HepG2 (cell line): ENCODE measurements around the gene TFCP2L1. TPM values are rescaled to one million over a fixed set of nuclear protein-coding genes. Genes with fewer than 3 reads are reported as not detected.

Experiments
- ATAC-seq: fragments of 200-7000 bp; cut with Tn5 transposase; 3 replicates; pipeline ENCODE4 v1.9.1; 2020; ENCODE audit warnings: mild to moderate bottlenecking, moderate library complexity
- BruUV-seq: library from RNA; stranded (reverse); fragments of 400-500 nt; replicated peaks from 2 replicates; lab custom pipeline; 2021; lab: Mats Ljungman, UMichigan
- CTCF ChIA-PET: fragments of 300-600 bp; formaldehyde crosslinking; extraction: SDS; loops from one replicate; lab custom pipeline; 2021; ENCODE audit warnings: low total read pairs, inconsistent platforms, low intra/inter-chr PET ratio; lab: Yijun Ruan, JAX
- POLR2A ChIA-PET: fragments of 350-600 bp; sonication (Branson Sonifier 250); formaldehyde crosslinking; loops from one replicate; lab custom pipeline; 2020; ENCODE audit warnings: antibody characterized with exemption, inconsistent platforms; lab: Yijun Ruan, JAX
- DNase-seq: peaks from one replicate; pipeline ENCODE4 v3.0.0-alpha.2; 2015; ENCODE audit warnings: low spot score
- FAIRE-seq: peaks from 3 replicates; lab custom pipeline; 2011; peaks lifted over from hg19 to GRCh38; lab: Jason Lieb, UNC
- H2AFZ ChIP-seq: one replicate; pipeline ENCODE4 v1.6.1; 2011; ENCODE audit warnings: low read length, inconsistent platforms
- H3K27ac ChIP-seq: fragments of 300-600 bp; 3 replicates; pipeline ENCODE4 v1.8.0; 2011; ENCODE audit warnings: mixed run types, mild to moderate bottlenecking, mixed read lengths, low read length, inconsistent platforms; ENCODE audit not compliant: insufficient read depth; ENCODE audit errors: extremely low read length
- H3K27me3 ChIP-seq, 2 experiments: fragments of 200-600 bp in 1 of 2; 2 replicates in 1 of 2; 3 replicates in 1 of 2; pipeline versions ENCODE4 v1.6.0 to v1.8.0; 2011; ENCODE audit warnings: low read length in 2 of 2, mild to moderate bottlenecking in 2 of 2, moderate library complexity in 2 of 2, inconsistent platforms in 1 of 2; ENCODE audit not compliant: insufficient read depth in 2 of 2, control insufficient read depth in 1 of 2
- H3K36me3 ChIP-seq, 2 experiments: fragments of 200-600 bp in 1 of 2; replicated peaks in 1 of 2; 2 replicates in 1 of 2; 3 replicates in 1 of 2; pipeline versions ENCODE4 v1.5.1 to v1.8.0; 2011; ENCODE audit warnings: low read length in 2 of 2, inconsistent platforms in 1 of 2; ENCODE audit not compliant: insufficient read depth in 2 of 2, control insufficient read depth in 1 of 2
- H3K4me1 ChIP-seq: 2 replicates; pipeline ENCODE4 v1.5.1; 2012; ENCODE audit warnings: low read length, inconsistent platforms; ENCODE audit not compliant: insufficient read depth
- H3K4me2 ChIP-seq: 2 replicates; pipeline ENCODE4 v1.6.0; 2011; ENCODE audit warnings: low read depth, low read length, inconsistent platforms
- H3K4me3 ChIP-seq, 3 experiments: fragments of 200-600 bp in 1 of 3; sonication (generic), shearing (Covaris generic) in 1 of 3; replicated peaks in 1 of 3; 2 replicates each; pipeline ENCODE4 v1.5.1; 2011 to 2016; ENCODE audit warnings: low read length in 3 of 3, inconsistent platforms in 2 of 3, low read depth in 2 of 3, mild to moderate bottlenecking in 2 of 3, control low read depth in 1 of 3, mixed read lengths in 1 of 3; ENCODE audit not compliant: insufficient read depth in 1 of 3
- H3K79me2 ChIP-seq: one replicate; pipeline ENCODE4 v1.6.1; 2011; ENCODE audit warnings: low read length, inconsistent platforms; ENCODE audit not compliant: insufficient read depth
- H3K9ac ChIP-seq: 2 replicates; pipeline ENCODE4 v1.6.0; 2011; ENCODE audit warnings: mild to moderate bottlenecking, low read depth, low read length, inconsistent platforms; ENCODE audit not compliant: insufficient read depth
- H3K9me3 ChIP-seq: 2 replicates; pipeline ENCODE4 v1.5.1; 2012; ENCODE audit warnings: mild to moderate bottlenecking, low read length
- H4K20me1 ChIP-seq: 2 replicates; pipeline ENCODE4 v1.6.0; 2011; ENCODE audit warnings: inconsistent platforms, mild to moderate bottlenecking, low read length, moderate library complexity; ENCODE audit not compliant: insufficient read depth
- AGO1 ChIP-seq: fragments of 200-400 bp; formaldehyde crosslinking; IDR thresholded peaks from 2 replicates; pipeline ENCODE4 v1.6.1; 2017; ENCODE audit warnings: mild to moderate bottlenecking, low read depth, low read length, moderate library complexity; ENCODE audit not compliant: poor library complexity, severe bottlenecking
- DR1 ChIP-seq: sonication (generic); formaldehyde crosslinking; IDR thresholded peaks from 2 replicates; pipeline ENCODE4 v1.8.0; 2021; ENCODE audit warnings: mild to moderate bottlenecking, missing genetic modification reagents, inconsistent platforms
- ELF1 ChIP-seq: sonication (generic); formaldehyde crosslinking; IDR thresholded peaks from 2 replicates; pipeline ENCODE4 v1.4.0; 2020; ENCODE audit warnings: missing genetic modification reagents
- HINFP ChIP-seq: sonication (generic); formaldehyde crosslinking; IDR thresholded peaks from 2 replicates; pipeline ENCODE4 v1.4.0; 2020; ENCODE audit warnings: low read depth, mild to moderate bottlenecking, missing genetic modification reagents
- IRF9 ChIP-seq: sonication (generic); formaldehyde crosslinking; IDR thresholded peaks from 2 replicates; pipeline ENCODE4 v1.8.0; 2022; ENCODE audit warnings: missing genetic modification reagents, mild to moderate bottlenecking, borderline replicate concordance
- JUN ChIP-seq: sonication (generic); formaldehyde crosslinking; IDR thresholded peaks from 2 replicates; pipeline ENCODE4 v1.4.0; 2020; ENCODE audit warnings: mild to moderate bottlenecking, missing genetic modification reagents
- KMT2A ChIP-seq: sonication (generic); formaldehyde crosslinking; IDR thresholded peaks from 2 replicates; pipeline ENCODE4 v1.4.0; 2020; ENCODE audit warnings: missing genetic modification reagents
- NCOR1 ChIP-seq: fragments of 200-600 bp; sonication (generic); IDR thresholded peaks from 2 replicates; pipeline ENCODE4 v1.7.0; 2017; ENCODE audit warnings: antibody characterized with exemption, low read length, borderline replicate concordance
- NONO ChIP-seq, 2 experiments: fragments of 450-650 bp in 1 of 2; sonication (generic) in 1 of 2; formaldehyde crosslinking in 1 of 2; IDR thresholded peaks in 1 of 2; conservative IDR thresholded peaks in 1 of 2; 2 replicates each; pipeline versions ENCODE4 v1.6.1 to v1.8.0; 2017 to 2022; ENCODE audit warnings: mild to moderate bottlenecking in 1 of 2, missing genetic modification reagents in 1 of 2, moderate library complexity in 1 of 2
- PREB ChIP-seq: sonication (generic); formaldehyde crosslinking; IDR thresholded peaks from 2 replicates; pipeline ENCODE4 v1.4.0; 2020; ENCODE audit warnings: missing genetic modification reagents
- TP53 ChIP-seq: sonication (generic); formaldehyde crosslinking; conservative IDR thresholded peaks from 2 replicates; pipeline ENCODE4 v1.4.0; 2020; ENCODE audit warnings: missing genetic modification reagents
- ZNF292 ChIP-seq: sonication (generic); formaldehyde crosslinking; IDR thresholded peaks from 2 replicates; pipeline ENCODE4 v1.8.1; 2022; ENCODE audit warnings: mild to moderate bottlenecking, low read depth, missing genetic modification reagents, borderline replicate concordance
- ZNF788 ChIP-seq: sonication (generic); formaldehyde crosslinking; IDR thresholded peaks from 2 replicates; pipeline ENCODE4 v1.5.0; 2020; ENCODE audit warnings: mild to moderate bottlenecking, missing genetic modification reagents, borderline replicate concordance
- WGBS: methylation state at CpG from one replicate; pipeline ENCODE4 v1.1.6; 2017; ENCODE audit warnings: low lambda C conversion rate; 5-methylcytosine and 5-hydroxymethylcytosine counted together
- in situ Hi-C: cut with HindIII; loops from 2 replicates; pipeline ENCODE4 v1.10.0; 2017; ENCODE audit warnings: low pct_unique_long_range_greater_than_20kb; ENCODE audit not compliant: extremely low pct_ligation_motif_present
- intact Hi-C: fragments of 100-400 bp; cut with micrococcal nuclease; formaldehyde crosslinking; loops from one replicate; pipeline ENCODE4 v1.10.0; 2022; ENCODE audit not compliant: unreplicated experiment
- polyA plus RNA-seq, 8 experiments: library from polyadenylated mRNA; depleted of rRNA in 3 of 8; stranded (reverse) in 7 of 8; unstranded in 1 of 8; fragments of >200 nt; fragmentation: Illumina TruSeq in 4 of 8; extraction: Trizol in 4 of 8; gene quantifications; 2 replicates each; pipeline versions ENCODE4 v1.2.1 to v1.2.3, GENCODE V29; 2011 to 2016; ENCODE audit warnings: low read depth in 4 of 8, missing spikeins in 1 of 8, mixed read lengths in 1 of 8; ENCODE audit not compliant: insufficient read depth in 1 of 8
- total RNA-seq, 5 experiments: library from RNA; depleted of rRNA; stranded (reverse); fragments of >200 nt; fragmentation: Illumina TruSeq; extraction: Trizol; gene quantifications; 2 replicates each; pipeline ENCODE4 v1.2.3, GENCODE V29; 2016; ENCODE audit warnings: low read depth in 1 of 5
- TF ChIP-seq, protein P1 (sequence below): sonication (generic); formaldehyde crosslinking; conservative IDR thresholded peaks from 2 replicates; pipeline ENCODE4 v1.4.0; 2020; ENCODE audit warnings: missing genetic modification reagents
- TF ChIP-seq, protein P2 (sequence below): sonication (generic); formaldehyde crosslinking; IDR thresholded peaks from 2 replicates; pipeline ENCODE4 v1.9.0; 2021; ENCODE audit warnings: missing genetic modification reagents, mild to moderate bottlenecking, borderline replicate concordance

Gene TFCP2L1
- total and polyA plus RNA-seq, 2 of the 13 experiments (the other 11 are each of a cell fraction or from before 2014, with no cell fraction given) = under 0.01 TPM; not detected in 1

DNA sequence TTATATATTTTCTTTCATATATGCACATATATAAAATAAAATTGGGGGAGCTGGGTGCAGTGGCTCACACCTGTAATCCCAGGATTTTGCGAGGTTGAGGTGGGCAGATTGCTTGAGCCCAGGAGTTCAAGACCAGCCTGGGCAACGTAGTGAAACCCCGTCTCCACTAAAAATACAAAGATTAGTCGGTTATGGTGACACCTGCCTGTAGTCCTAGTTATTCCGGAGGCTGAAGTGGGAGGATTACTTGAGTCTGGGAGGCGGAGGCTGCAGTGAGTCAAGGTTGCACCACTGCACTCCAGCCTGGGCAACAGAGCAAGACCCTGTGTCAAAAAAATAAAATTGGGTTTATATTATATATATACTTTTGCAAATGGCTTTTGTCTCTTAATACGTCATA, 39.6 kb upstream of the TFCP2L1 start:
- ChIA-PET POLR2A (no interaction called here), CTCF (no interaction called here)
- in situ Hi-C loops = loop anchor here (10.0 kb wide), 3 partner anchors 200 to 630 kb away; no protein-coding TSS in a partner anchor
- TF ChIP-seq ELF1 (no peak), NONO (IDR thresholded peaks at IDR 0.05) (no peak), NONO (CRISPR knock-in tag; conservative IDR thresholded peaks at IDR 0.05) (no peak), ZNF788 (CRISPR knock-in tag) (no peak), PREB (CRISPR knock-in tag) (no peak), HINFP (CRISPR knock-in tag) (no peak), NCOR1 (no peak), KMT2A (CRISPR knock-in tag) (no peak), ZNF292 (no peak), AGO1 (no peak), DR1 (no peak), IRF9 (CRISPR knock-in tag) (no peak), JUN (CRISPR knock-in tag) (no peak), TP53 (no peak)
- TF ChIP-seq, protein P1, sequence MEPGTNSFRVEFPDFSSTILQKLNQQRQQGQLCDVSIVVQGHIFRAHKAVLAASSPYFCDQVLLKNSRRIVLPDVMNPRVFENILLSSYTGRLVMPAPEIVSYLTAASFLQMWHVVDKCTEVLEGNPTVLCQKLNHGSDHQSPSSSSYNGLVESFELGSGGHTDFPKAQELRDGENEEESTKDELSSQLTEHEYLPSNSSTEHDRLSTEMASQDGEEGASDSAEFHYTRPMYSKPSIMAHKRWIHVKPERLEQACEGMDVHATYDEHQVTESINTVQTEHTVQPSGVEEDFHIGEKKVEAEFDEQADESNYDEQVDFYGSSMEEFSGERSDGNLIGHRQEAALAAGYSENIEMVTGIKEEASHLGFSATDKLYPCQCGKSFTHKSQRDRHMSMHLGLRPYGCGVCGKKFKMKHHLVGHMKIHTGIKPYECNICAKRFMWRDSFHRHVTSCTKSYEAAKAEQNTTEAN = no peak
- TF ChIP-seq, protein P2, sequence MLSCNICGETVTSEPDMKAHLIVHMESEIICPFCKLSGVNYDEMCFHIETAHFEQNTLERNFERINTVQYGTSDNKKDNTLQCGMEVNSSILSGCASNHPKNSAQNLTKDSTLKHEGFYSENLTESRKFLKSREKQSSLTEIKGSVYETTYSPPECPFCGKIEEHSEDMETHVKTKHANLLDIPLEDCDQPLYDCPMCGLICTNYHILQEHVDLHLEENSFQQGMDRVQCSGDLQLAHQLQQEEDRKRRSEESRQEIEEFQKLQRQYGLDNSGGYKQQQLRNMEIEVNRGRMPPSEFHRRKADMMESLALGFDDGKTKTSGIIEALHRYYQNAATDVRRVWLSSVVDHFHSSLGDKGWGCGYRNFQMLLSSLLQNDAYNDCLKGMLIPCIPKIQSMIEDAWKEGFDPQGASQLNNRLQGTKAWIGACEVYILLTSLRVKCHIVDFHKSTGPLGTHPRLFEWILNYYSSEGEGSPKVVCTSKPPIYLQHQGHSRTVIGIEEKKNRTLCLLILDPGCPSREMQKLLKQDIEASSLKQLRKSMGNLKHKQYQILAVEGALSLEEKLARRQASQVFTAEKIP (CRISPR knock-in tag) = no peak

More for the DNA sequence above, 39.6 kb upstream of the TFCP2L1 start:
- 60% methylated on average over 7 of the region's 7 CpGs for WGBS
- Histone ChIP-seq H3K4me3 (no peak overlapping the region), H3K9ac (no peak overlapping the region), H3K36me3 (no peaks in the 10 kb centered on the region), H3K79me2 (no peaks in the 10 kb centered on the region), H3K27me3 (0 out of 5 replicates have a peak, but pooled peaks cover 0 to 4% of the 10 kb centered on the region in 2 experiments), H3K27ac (no peak overlapping the region), H4K20me1 (no peaks in the 10 kb centered on the region), H3K4me2 (no peak overlapping the region), H2AFZ (no peak overlapping the region), H3K4me1 (peaks cover 7% of the 10 kb centered on the region; the same call in 1 of the 2 replicates), H3K9me3 (no peaks in the 10 kb centered on the region)
- intact Hi-C loops = loop anchor here (5.0 kb wide), 1 partner anchor 197 kb away; no protein-coding TSS in a partner anchor
- no TSS peak for BruUV-seq
- FAIRE-seq (no peak), DNase-seq (no peak), ATAC-seq (no peak)
